ENCODE data around the gene RPUSD1.

Gene RPUSD1

DNA sequence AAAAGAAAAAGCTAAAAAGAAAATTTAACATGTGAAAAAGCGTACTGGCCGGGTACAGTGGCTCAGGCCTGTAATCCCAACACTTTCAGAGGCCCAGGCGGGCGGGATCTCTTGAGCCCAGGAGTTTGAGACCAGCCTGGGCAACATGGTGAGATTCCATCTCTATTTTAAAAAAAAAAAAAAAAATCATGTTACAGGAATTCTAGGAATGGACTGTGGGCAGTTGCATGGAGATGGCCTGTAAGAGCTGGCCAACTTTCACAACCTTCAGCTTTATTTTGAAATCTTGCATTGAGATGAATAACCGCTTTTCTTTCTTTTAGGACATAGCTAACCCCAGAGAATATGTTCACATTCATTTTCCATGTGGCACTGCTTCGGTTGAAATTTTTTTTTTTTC is 39.2 kb downstream of the RPUSD1 start:
- TF ChIP-seq GATA2 (IDR thresholded peaks at IDR 0.05; ENCODE audit: low read depth, low read length) (no peak), GATA3 (IDR thresholded peaks at IDR 0.05; ENCODE audit: low read depth, low read length) (no peak)

DNA sequence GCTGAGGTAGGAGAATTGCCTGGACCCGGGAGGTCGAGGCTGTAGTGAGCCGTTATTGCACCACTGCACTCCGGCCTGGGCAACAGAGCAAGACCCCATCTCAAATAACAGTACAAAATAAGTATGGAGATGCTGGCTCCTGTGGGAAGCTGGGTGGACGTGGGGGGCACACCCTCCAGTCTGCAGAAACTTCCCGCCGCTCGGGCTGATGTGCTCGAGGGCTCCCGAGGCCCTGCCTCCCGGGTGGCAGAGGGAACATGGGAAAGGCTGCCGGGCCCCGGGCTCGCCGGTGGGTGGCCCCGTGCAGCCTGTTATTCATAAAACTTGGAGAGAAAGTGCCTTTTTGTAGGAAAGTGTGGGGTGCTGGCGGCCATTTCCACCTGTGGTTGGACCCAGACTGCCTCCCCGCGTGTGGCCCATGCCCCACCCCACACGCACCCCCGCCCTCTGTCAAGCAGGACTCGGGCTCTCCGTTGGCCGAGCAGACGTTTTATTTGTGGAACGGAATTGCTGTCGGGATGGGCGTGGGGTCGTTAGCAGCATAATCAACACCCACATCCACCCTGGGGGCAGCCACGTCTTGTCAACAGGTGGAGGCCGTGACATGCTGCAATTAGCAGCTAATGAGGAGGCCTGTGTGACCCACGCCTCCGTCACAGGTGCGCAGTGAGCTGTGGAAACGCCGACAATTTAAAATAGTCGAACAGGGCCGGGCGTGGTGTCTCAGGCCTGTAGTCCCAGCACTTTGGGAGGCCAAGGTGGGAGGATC is 40.0 kb downstream of the RPUSD1 start:
- no peak for TF ChIP-seq GATA2 (IDR thresholded peaks at IDR 0.05; ENCODE audit: low read depth, low read length)
- TF ChIP-seq GATA3 (IDR thresholded peaks at IDR 0.05; ENCODE audit: low read depth, low read length) = no peak

DNA sequence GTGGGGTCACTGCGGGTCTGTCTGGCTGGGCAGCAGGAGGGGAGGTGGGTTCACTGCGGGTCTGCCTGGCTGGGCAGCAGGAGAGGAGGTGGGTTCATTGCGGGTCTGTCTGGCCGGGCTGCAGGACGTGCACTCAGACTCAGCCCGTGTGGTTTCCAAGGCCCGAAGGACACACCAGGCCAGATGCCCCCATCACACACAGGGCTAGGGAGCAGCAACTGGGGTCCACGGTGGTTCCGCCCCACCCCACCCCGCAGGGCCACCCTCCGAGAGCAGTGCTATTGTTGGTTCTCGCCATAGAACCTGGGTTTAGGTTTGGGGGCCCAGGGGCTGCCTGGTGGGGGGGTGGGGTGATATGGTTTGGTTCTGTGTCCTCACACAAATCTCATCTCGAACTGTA is 41.5 kb downstream of the RPUSD1 start:
- TF ChIP-seq GATA2 (IDR thresholded peaks at IDR 0.05; ENCODE audit: low read depth, low read length) = no peak
- no peak for TF ChIP-seq GATA3 (IDR thresholded peaks at IDR 0.05; ENCODE audit: low read depth, low read length)

DNA sequence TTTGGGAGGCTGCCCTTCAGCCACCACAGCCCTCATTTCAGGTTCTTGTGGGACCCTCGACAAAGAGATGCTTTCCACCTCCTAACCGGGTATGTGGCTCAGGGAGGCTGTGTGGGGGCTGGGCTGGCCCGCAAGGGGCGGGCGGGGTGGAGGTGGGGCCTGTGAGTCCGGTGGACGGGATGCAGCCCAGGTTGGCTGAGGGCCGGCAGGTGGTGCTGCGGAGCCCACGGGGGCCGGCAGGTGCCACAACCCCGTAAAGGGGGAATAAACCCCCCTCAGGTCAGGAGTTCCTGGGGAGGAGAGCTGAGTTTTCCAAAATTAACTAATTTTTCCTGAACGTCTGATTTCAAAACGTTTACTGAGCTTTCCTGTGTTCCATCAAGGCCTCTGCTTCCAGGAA is 42.4 kb downstream of the RPUSD1 start:
- no peak for TF ChIP-seq GATA2 (IDR thresholded peaks at IDR 0.05; ENCODE audit: low read depth, low read length)
- TF ChIP-seq GATA3 (IDR thresholded peaks at IDR 0.05; ENCODE audit: low read depth, low read length) = no peak

DNA sequence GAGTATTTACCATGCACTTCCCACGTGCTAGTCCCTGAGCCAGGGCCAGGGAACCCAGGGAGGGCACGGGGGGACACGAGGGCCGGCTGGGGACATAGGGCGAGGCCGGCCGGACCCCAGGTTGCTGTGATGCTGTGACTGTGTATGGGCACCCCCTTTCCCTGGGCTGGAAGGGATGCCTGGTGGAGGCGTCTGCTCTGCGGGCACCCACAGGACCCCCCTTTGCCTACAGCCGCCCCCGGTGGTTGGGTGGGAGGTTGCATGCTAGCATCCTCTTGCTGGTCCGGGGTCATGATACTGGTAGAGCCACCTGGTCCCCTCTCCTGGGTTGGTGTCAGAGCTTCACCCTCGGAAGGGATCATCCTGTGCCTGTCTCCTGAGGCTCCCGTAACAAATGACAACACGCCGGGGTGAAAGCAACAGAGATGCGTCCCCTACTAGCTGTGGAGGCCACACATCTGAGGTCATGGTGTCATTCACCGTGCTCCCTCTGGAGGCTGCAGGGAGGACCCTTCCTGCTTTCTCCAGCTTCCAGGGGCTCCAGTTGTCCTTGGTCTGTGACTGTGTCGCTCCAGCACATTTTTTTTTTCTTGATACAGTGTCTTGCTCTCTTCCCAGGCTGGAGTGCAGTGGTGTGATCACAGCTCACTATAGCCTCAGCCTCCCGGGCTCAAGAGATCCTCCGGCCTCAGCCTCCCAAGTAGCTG is 44.2 kb downstream of the RPUSD1 start:
- no peak for TF ChIP-seq GATA3 (IDR thresholded peaks at IDR 0.05; ENCODE audit: low read depth, low read length)
- TF ChIP-seq GATA2 (IDR thresholded peaks at IDR 0.05; ENCODE audit: low read depth, low read length) = no peak

DNA sequence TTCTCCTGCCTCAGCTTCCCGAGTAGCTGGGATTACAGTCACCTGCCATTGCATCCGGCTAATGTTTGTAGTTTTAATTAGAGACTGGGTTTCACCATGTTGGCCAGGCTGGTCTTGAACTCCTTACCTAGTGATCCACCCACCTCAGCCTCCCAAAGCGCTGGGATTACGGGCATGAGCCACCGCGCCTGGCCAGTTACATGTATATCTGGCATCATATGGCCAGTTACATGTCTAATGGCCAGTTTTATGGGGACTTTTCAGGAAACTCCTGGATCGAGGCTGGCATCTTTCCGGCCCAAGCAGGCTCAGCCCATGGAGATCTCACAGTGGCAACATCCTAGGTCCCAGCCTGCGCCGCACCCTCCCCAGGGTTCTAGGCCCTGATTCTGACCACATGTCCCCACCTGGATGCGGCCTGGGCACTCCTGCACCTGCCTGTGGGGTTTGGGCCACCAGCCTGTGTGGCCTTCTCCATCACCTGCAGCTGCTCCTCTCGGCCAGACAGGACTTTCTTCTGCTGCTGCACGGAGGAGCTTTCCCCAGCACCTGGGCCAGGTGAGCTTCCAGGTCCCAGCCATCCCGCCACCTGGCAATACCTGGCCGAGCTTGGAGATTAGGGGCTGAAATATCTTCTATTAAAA is 46.1 kb downstream of the RPUSD1 start:
- TF ChIP-seq GATA2 (IDR thresholded peaks at IDR 0.05; ENCODE audit: low read depth, low read length) (no peak), GATA3 (IDR thresholded peaks at IDR 0.05; ENCODE audit: low read depth, low read length) (no peak)

DNA sequence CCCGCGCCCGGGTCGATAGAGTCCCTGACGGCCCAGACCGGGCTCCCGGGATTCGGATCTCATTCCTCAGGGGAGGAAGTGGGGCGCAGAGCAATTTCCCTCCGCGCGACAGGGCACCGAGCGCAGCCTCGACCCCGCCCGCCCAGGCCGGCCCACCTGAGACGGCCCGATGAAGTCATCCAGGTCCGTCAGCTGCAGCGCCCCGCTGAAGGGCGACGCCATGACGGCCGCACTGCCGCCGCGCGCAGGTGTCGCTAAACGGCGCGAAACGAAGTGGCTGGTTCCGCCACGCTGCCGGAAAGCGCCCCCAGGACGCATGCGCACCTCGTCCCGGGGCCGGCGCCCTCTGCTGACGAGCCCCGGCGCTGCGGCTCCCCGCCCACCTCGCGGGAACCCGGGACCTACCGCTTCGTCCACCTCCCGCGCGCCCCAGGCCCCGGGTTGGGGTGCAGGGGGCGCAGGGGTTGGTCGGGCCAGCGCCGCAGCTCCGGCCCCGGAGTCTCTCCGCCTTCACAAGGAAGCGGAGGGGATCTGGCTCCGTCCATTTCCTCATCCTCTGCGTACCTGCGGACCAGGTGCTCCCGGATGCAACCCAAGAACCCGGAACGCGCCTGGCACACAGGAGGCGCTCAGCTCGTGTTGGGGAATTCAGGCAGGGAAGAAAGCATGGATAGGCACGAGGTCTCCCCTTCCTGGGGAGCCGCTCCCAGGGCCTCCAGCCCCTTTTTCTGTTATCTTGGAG is 47.2 kb downstream of the RPUSD1 start, which contains the start of gene CIAO3:
TSS of gene CIAO3 (minus strand) at position 234 of the 742 bp plus-strand sequence. CDS start at position 222, 12 bp downstream.
- TF ChIP-seq GATA3 (IDR thresholded peaks at IDR 0.05; ENCODE audit: low read depth, low read length) (no peak), GATA2 (IDR thresholded peaks at IDR 0.05; ENCODE audit: low read depth, low read length) (no peak)

DNA sequence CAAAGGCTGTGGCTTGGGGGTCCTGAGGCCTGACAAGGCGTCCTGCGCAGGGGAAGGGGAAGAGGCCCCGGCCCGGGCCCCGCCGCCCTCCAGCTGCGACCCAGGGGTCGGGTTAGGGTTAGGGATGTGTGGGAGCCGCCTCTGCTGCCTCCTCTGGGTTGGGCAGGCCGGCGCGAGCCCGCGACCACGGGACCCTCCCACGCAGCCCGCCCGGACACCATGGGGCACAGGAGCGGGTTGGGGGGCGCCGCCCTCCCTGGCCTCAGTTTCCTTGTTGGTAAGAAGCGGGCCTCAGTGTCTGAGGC is 47.8 kb downstream of the RPUSD1 start:
- TF ChIP-seq GATA3 (IDR thresholded peaks at IDR 0.05; ENCODE audit: low read depth, low read length) (no peak), GATA2 (IDR thresholded peaks at IDR 0.05; ENCODE audit: low read depth, low read length) (no peak)

DNA sequence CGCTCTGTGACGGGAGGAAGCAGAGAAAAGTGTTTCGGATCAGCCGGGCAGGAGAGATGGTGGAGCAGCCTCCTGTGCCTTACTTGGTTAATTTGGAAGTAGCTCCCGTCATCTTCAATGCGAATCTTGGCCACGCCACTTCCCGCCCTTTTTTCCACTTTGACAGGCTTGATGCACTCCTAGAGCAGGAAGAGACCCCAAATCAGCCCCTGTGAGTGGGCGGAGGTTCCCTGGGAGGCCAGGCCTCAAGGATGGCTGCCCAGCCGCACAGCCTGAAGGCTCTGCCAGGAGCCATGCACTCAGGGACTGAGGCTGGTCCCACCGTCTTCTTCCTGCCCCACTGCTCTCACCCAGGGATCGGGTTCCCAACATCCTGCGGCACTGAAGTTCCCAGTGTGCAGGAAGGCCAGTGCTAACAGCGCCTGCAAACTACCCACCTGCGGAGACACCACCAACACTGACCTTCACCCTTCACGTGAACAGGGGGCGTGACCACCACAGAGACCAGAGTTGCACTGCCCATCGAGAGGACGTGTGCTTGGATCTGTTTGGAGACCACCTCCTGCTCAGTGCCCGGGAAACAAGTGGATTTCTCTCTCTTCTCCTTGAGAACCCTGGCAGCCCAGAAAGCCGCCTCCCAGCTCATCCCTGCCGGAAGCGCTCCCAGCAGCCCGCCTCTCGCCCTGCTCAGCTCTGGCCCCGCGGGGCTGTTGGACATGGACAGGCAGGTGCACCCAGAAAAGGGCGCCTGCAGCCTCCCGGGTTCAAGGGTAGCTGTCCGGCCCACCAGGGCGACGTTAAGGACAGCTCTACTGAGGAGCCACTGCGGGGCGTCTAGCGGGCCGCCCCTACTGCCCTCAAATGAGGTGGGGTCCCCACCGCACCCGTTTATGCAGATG is 48.4 kb downstream of the RPUSD1 start:
- TF ChIP-seq GATA3 (IDR thresholded peaks at IDR 0.05; ENCODE audit: low read depth, low read length) = no peak

DNA sequence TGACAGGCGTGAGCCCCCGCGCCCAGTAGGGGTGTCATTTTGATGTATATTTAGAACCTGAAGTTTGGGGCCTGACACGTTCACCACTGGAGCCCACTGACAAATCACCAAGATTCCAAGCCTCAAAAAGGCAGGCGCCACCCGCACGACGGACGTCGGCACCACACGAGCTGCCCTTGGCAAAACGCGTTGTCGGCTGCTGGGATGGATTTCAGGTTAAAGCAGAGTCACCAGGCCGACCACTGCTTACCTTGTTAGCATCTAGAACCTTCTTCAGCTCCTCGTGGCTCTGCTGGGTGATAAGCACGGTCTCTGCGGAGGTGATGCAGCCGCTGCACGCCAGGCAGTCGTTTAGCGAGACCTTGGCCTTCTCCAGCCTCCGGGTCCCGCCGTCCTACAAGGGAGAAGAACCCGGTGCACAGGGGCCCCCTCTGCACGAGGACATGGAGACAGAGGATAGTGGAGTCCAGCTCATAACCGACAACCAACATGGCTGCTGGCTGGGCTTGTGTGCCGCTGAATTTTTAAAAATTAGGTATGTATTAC is 51.2 kb downstream of the RPUSD1 start:
- TF ChIP-seq GATA3 (IDR thresholded peaks at IDR 0.05; ENCODE audit: low read depth, low read length) (no peak), GATA2 (IDR thresholded peaks at IDR 0.05; ENCODE audit: low read depth, low read length) (no peak)

DNA sequence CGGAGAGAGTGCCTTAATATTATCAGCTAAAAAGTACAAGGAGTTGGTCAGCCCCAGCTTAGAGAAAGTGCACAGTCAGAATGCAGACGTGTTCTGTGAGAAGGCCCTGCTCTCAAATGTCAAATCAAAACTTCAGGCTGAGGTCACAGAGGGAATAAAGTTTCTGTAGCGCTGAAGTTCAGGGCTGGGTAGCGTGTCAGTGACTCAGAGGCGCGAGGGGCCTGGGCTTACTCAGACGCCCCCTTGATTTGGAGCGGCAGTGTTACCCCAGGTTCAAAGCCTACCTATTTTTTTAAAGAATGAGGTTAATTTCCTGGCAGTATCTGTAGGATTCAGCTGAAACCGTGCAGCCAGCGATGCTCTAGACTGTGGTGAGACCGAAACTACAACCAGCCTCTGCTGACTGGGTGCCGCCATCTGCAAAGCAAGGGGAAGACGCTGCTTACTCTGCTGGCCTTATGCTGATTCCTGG is 52.2 kb downstream of the RPUSD1 start:
- TF ChIP-seq GATA2 (IDR thresholded peaks at IDR 0.05; ENCODE audit: low read depth, low read length) (no peak), GATA3 (IDR thresholded peaks at IDR 0.05; ENCODE audit: low read depth, low read length) (no peak)

DNA sequence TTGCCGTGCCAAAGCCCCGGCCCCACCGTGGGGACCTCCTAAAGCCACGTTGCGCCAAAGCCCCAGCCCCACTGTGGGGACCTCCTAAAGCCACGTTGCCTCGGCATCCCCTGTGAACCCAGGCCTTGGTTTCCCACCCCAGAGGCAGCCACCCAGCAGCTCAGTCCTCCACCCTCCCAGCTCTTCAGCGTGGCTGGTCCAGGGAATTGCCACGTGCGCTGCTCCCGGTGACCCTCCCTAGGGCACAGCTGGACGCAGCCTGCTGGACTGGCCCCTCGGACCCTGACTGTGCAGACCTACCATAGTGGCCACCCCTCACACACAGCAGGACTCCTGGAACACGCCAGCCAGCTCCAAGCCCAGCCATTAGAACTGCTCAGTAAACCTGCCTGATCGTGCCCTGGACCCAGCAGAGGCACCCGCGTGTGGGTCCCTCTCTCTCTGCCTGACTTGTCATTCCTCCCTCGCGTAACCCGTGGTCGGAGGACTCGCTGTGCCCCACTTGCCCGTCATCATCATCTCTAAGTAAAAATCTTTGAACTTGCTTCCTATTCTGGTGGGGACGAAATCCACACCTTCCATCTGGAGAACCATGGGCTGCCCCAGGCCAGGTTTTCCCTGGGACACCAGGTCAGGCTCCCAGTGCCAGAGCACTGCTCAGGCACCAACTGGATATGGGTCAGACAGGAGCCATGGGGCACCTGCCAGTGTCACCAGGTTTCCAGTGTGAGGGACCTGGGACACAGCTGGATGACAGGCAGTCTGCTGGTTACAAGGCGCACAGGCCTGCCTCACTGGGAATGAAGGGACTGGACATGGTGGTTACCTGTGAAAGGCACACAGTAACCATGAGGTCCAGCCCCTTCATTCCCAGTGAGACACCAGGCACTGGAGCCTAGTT is 53.0 kb downstream of the RPUSD1 start:
- no peak for TF ChIP-seq GATA2 (IDR thresholded peaks at IDR 0.05; ENCODE audit: low read depth, low read length)
- TF ChIP-seq GATA3 (IDR thresholded peaks at IDR 0.05; ENCODE audit: low read depth, low read length) = no peak
